NB4 (cell line): ENCODE measurements around the gene VWA5B1.

Experiments used
- DNase-seq: peaks from one replicate; pipeline ENCODE4 v3.0.0; 2010; ENCODE audit warnings: low read depth
- H3K4me3 ChIP-seq: one replicate; pipeline ENCODE4 v1.5.1; 2011; ENCODE audit warnings: mild to moderate bottlenecking, low read depth, low read length, moderate library complexity
- MYC ChIP-seq: IDR thresholded peaks from 2 replicates; pipeline ENCODE4 v1.6.1; 2011; ENCODE audit warnings: low read depth, low read length
- POLR2A ChIP-seq: IDR thresholded peaks from 2 replicates; pipeline ENCODE4 v1.6.1; 2011; ENCODE audit warnings: mild to moderate bottlenecking; ENCODE audit not compliant: insufficient read length; ENCODE audit errors: extremely low read depth
- TF ChIP-seq, protein P1 (sequence below): IDR thresholded peaks from 2 replicates; pipeline ENCODE4 v1.6.1; 2011; ENCODE audit warnings: low read depth, low read length
- TF ChIP-seq, protein P2 (sequence below): IDR thresholded peaks from one replicate; pipeline ENCODE4 v1.5.1; 2012; ENCODE audit warnings: low read depth, low read length

The VWA5B1 gene

GRCh38 chr1:20351911-20352701 lies 61.4 kb downstream of the VWA5B1 start:
- TF ChIP-seq POLR2A (no peak), MYC (no peak)
- TF ChIP-seq, protein P1, sequence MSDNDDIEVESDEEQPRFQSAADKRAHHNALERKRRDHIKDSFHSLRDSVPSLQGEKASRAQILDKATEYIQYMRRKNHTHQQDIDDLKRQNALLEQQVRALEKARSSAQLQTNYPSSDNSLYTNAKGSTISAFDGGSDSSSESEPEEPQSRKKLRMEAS: no peak
- TF ChIP-seq, protein P2, sequence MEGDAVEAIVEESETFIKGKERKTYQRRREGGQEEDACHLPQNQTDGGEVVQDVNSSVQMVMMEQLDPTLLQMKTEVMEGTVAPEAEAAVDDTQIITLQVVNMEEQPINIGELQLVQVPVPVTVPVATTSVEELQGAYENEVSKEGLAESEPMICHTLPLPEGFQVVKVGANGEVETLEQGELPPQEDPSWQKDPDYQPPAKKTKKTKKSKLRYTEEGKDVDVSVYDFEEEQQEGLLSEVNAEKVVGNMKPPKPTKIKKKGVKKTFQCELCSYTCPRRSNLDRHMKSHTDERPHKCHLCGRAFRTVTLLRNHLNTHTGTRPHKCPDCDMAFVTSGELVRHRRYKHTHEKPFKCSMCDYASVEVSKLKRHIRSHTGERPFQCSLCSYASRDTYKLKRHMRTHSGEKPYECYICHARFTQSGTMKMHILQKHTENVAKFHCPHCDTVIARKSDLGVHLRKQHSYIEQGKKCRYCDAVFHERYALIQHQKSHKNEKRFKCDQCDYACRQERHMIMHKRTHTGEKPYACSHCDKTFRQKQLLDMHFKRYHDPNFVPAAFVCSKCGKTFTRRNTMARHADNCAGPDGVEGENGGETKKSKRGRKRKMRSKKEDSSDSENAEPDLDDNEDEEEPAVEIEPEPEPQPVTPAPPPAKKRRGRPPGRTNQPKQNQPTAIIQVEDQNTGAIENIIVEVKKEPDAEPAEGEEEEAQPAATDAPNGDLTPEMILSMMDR: no peak
- DNase-seq: no peak
- H3K4me3 ChIP-seq: no peak overlapping the region

GRCh38 chr1:20353836-20354235 lies 63.2 kb downstream of the VWA5B1 start:
- no peak overlapping the region for H3K4me3 ChIP-seq
- DNase-seq: no peak
- TF ChIP-seq, protein P1: no peak
- no peak for TF ChIP-seq POLR2A
- TF ChIP-seq, protein P2: no peak

GRCh38 chr1:20354610-20355009 lies 63.9 kb downstream of the VWA5B1 start:
- DNase-seq: no peak
- no peak overlapping the region for H3K4me3 ChIP-seq
- TF ChIP-seq POLR2A (no peak), MYC (no peak)
- TF ChIP-seq, protein P1: no peak
- TF ChIP-seq, protein P2: no peak

- no peak for TF ChIP-seq MYC
- TF ChIP-seq, protein P2: no peak
- no peak for TF ChIP-seq POLR2A
- TF ChIP-seq, protein P1: no peak
- no peak for DNase-seq
- no peak overlapping the region for H3K4me3 ChIP-seq
Measured at GRCh38 chr1:20355101-20355827, 64.6 kb downstream of the VWA5B1 start.

DNA sequence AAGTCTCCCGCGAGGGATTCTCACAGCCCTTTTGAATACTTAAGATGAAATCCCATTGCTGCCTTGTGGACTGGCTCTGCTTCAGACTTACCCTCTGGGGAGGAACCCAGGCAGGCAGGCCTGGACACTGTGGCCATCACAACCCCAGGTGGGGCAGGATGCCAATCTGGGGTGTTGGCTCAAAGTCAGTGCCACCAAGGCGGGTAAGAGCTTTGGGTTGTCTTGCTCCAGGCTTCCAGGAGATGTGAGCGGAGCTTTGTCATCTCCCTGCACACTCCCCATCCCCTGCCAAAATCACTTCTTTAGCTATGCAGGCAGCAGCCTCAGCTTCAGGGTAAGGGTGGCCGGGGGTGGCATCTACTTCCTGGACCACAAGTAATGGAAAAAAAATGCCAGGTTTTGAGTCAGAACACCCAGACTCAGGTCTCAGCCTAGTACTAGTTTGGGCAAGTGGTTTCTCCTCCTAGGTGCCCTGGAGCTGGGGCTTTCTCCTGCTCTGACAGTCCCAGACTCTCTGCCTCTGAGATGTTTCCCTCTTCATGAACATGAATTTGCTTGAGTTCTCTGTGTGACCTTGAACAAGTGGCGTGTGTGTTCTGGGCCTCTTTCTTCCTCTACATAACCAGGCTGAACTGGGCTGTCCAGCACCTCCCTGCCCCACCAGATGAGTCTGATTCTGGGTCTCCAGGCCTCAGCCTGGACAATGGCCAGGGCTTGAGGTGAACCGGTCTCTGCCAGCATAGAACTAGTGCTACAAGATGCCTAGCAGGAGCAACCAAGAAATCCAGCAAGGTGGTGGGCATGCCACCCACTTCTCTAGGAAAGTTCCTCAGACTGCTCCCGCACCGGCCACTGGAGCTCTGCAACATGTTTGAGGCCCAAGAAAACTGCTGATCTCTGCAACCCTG lies 65.4 kb downstream of the VWA5B1 start:
- TF ChIP-seq, protein P1: no peak
- TF ChIP-seq, protein P2: no peak
- TF ChIP-seq POLR2A (no peak), MYC (no peak)
- no peak for DNase-seq
- H3K4me3 ChIP-seq: no peak overlapping the region
